K562 (cell line): Measurements from ENCODE around the gene MRNIP. TPM values are rescaled to one million over a fixed set of nuclear protein-coding genes. Genes with fewer than 3 reads are reported as not detected.
A peak's percentile ranks its signal among the peaks of the same experiment; 100 is the strongest.

Source experiments
- ATF7 ChIP-seq: fragments of 450-650 bp; IDR thresholded peaks from 2 replicates; pipeline ENCODE4 v1.7.1; 2014; ENCODE audit warnings: mild to moderate bottlenecking, moderate library complexity
- BRD9 ChIP-seq: fragments of 450-650 bp; IDR thresholded peaks from 2 replicates; pipeline ENCODE4 v1.6.1; 2018; ENCODE audit warnings: low read depth; ENCODE audit not compliant: partially characterized antibody
- CCAR2 ChIP-seq: fragments of 200-400 bp; formaldehyde crosslinking; IDR thresholded peaks from 2 replicates; pipeline ENCODE4 v1.6.1; 2017; ENCODE audit warnings: mild to moderate bottlenecking, low read depth, low read length
- FOXM1 ChIP-seq, 2 experiments: fragments of 450-650 bp in 1 of 2; sonication (generic) in 1 of 2; formaldehyde crosslinking in 1 of 2; IDR thresholded peaks; 2 replicates each; pipeline versions ENCODE4 v1.6.1 to v1.9.0; 2017 to 2022; ENCODE audit warnings: low read depth in 2 of 2, mild to moderate bottlenecking in 2 of 2, missing genetic modification reagents in 1 of 2, moderate library complexity in 1 of 2
- FOXO4 ChIP-seq: fragments of 450-650 bp; formaldehyde crosslinking; IDR thresholded peaks from 2 replicates; pipeline ENCODE4 v1.4.0; 2020; ENCODE audit warnings: mild to moderate bottlenecking, moderate library complexity
- HES1 ChIP-seq: fragments of 450-650 bp; IDR thresholded peaks from 2 replicates; pipeline ENCODE4 v1.6.1; 2016; ENCODE audit warnings: low read depth, mild to moderate bottlenecking, moderate library complexity
- HNRNPH1 ChIP-seq: fragments of 200-400 bp; formaldehyde crosslinking; optimal IDR thresholded peaks from 2 replicates; pipeline ENCODE3; 2017; ENCODE audit warnings: low read depth, mild to moderate bottlenecking, low read length, moderate library complexity
- JUNB ChIP-seq: fragments of 450-650 bp; formaldehyde crosslinking; conservative IDR thresholded peaks from 2 replicates; pipeline ENCODE4 v1.4.0; 2020; ENCODE audit warnings: mild to moderate bottlenecking
- MAZ ChIP-seq, 2 experiments: fragments of 450-650 bp in 1 of 2; sonication (generic) in 1 of 2; formaldehyde crosslinking; IDR thresholded peaks in 1 of 2; conservative IDR thresholded peaks in 1 of 2; 2 replicates each; pipeline versions ENCODE4 v1.4.0 to v1.5.0; 2020; ENCODE audit warnings: mild to moderate bottlenecking in 1 of 2, missing genetic modification reagents in 1 of 2
- PML ChIP-seq: IDR thresholded peaks from 2 replicates; pipeline ENCODE4 v1.6.1; 2012; ENCODE audit warnings: low read length, inconsistent platforms
- POLR2A ChIP-seq: fragments of 450-650 bp; conservative IDR thresholded peaks from 2 replicates; pipeline ENCODE4 v1.6.1; 2016
- POLR2H ChIP-seq: IDR thresholded peaks from 2 replicates; pipeline ENCODE4 v1.6.1; 2016; ENCODE audit warnings: missing genetic modification characterization, low read depth, mild to moderate bottlenecking, control low read depth, missing compliant biosample characterization, moderate library complexity
- RNF219 ChIP-seq: fragments of 250-450 bp; sonication (Bioruptor Pico); IDR thresholded peaks from 2 replicates; pipeline ENCODE4 v1.5.0; 2022; ENCODE audit warnings: mild to moderate bottlenecking
- THRAP3 ChIP-seq: fragments of 450-650 bp; IDR thresholded peaks from 2 replicates; pipeline ENCODE4 v1.6.1; 2016; ENCODE audit warnings: mild to moderate bottlenecking, inconsistent platforms, borderline replicate concordance
- ZBTB33 ChIP-seq: sonication (generic); formaldehyde crosslinking; IDR thresholded peaks from 2 replicates; pipeline ENCODE4 v1.8.1; 2023; ENCODE audit warnings: mild to moderate bottlenecking, missing genetic modification reagents
- ZBTB49 ChIP-seq: sonication (generic); formaldehyde crosslinking; IDR thresholded peaks from 2 replicates; pipeline ENCODE4 v1.8.0; 2022; ENCODE audit warnings: missing genetic modification reagents, mild to moderate bottlenecking, borderline replicate concordance
- ZNF197 ChIP-seq: fragments of 200-800 bp; sonication (Bioruptor generic); IDR thresholded peaks from 2 replicates; pipeline ENCODE4 v1.6.1; 2016; ENCODE audit warnings: low read depth, missing genetic modification characterization, missing compliant biosample characterization
- polyA plus RNA-seq, 8 experiments: library from polyadenylated mRNA; depleted of rRNA in 4 of 8; stranded (reverse) in 5 of 8; unstranded in 3 of 8; fragments of >200 nt; fragmentation: Nextera tagmentation in 2 of 8; fragmentation: Illumina TruSeq in 1 of 8; extraction: Ambion mirVana in 2 of 8; extraction: Trizol in 1 of 8; gene quantifications; 2 replicates each; pipeline versions ENCODE4 v1.2.1 to v1.2.3, GENCODE V29; 2011 to 2014; ENCODE audit warnings: inconsistent platforms in 1 of 8, missing spikeins in 1 of 8
- total RNA-seq, 7 experiments: library from RNA; depleted of rRNA in 6 of 7; stranded (reverse); fragments of >200 nt in 6 of 7; fragmentation: Illumina TruSeq in 2 of 7; extraction: Trizol in 2 of 7; gene quantifications; 2 replicates each; pipeline versions ENCODE4 v1.2.1 to v1.2.3, GENCODE V29; 2011 to 2021; ENCODE audit warnings: low replicate concordance in 1 of 7

MRNIP gene
- total and polyA plus RNA-seq, 9 of the 15 experiments (the other 6 are each of a cell fraction or from before 2014, with no cell fraction given), result 3.6 to 39.0 (median 16.8) TPM

GRCh38 chr5:179836225-179837019 lies 22.2 kb downstream of the MRNIP start (continued):
- TF ChIP-seq HNRNPH1, result no peak
- TF ChIP-seq THRAP3, result peak; percentile 58; the same call in 1 of the 2 replicates
- TF ChIP-seq MAZ (CRISPR knock-in tag; conservative IDR thresholded peaks at IDR 0.05 in 1 of 2, IDR thresholded peaks at IDR 0.05 in 1 of 2), result peak; percentile 25 to 54; a peak in 2 of 4 replicates
- no peak for TF ChIP-seq HES1
- TF ChIP-seq JUNB (CRISPR knock-in tag), result no peak
- peak; percentile 48; the same call in 1 of the 2 replicates for TF ChIP-seq POLR2H (tag)
- no peak for TF ChIP-seq ZNF197 (CRISPR knock-in tag)
- no peak for TF ChIP-seq CCAR2
- TF ChIP-seq POLR2A, result peak; percentile 73
- TF ChIP-seq RNF219 (CRISPR knock-in tag), result no peak
- TF ChIP-seq ZBTB49, result no peak
- TF ChIP-seq BRD9, result no peak
- peak; percentile 47; the same call in 1 of the 2 replicates for TF ChIP-seq FOXM1 (IDR thresholded peaks at IDR 0.05; ENCODE audit: low read depth)
- TF ChIP-seq FOXM1 (CRISPR knock-in tag; IDR thresholded peaks at IDR 0.05; ENCODE audit: low read depth), result no peak
- peak; percentile 32; the same call in 1 of the 2 replicates for TF ChIP-seq PML
- TF ChIP-seq ATF7, result peak; percentile 64
- no peak for TF ChIP-seq ZBTB33 (CRISPR knock-in tag)
- TF ChIP-seq FOXO4 (CRISPR knock-in tag), result 0 out of 2 replicates have a peak, but pooled peaks have one; percentile 47
